Fibroblast of lung (primary cell): ENCODE results near the gene SERPINB11. TPM values are rescaled to one million over a fixed set of nuclear protein-coding genes. Genes with fewer than 3 reads are reported as not detected.

Experiments used
- DNase-seq, 2 donors: peaks; one replicate each; pipeline versions ENCODE4 v3.0.0 to v3.0.0-alpha.2; 2010; ENCODE audit warnings: low read depth in 2 of 2
- H2AFZ ChIP-seq: 2 replicates; pipeline ENCODE4 v1.5.1; 2012; ENCODE audit warnings: low read length, control low read depth, inconsistent platforms
- H3K27ac ChIP-seq: 2 replicates; pipeline ENCODE4 v1.5.1; 2011; ENCODE audit warnings: low read length, control low read depth; ENCODE audit not compliant: insufficient read depth
- H3K27me3 ChIP-seq: 2 replicates; pipeline ENCODE4 v1.5.1; 2011; ENCODE audit warnings: mild to moderate bottlenecking, low read length; ENCODE audit not compliant: control insufficient read depth, insufficient read depth
- H3K36me3 ChIP-seq: 2 replicates; pipeline ENCODE4 v1.5.1; 2011; ENCODE audit warnings: low read length; ENCODE audit not compliant: control insufficient read depth, insufficient read depth
- H3K4me1 ChIP-seq: 2 replicates; pipeline ENCODE4 v1.5.1; 2011; ENCODE audit warnings: low read length; ENCODE audit not compliant: control insufficient read depth, insufficient read depth; ENCODE audit errors: extremely low read depth
- H3K4me2 ChIP-seq: 2 replicates; pipeline ENCODE4 v1.5.1; 2011; ENCODE audit warnings: low read length, control low read depth; ENCODE audit not compliant: insufficient read depth; ENCODE audit errors: extremely low read depth
- H3K4me3 ChIP-seq, 4 experiments: fragments of 200-600 bp in 1 of 4; sonication (generic) in 1 of 4; replicated peaks in 1 of 4; 2 replicates each; pipeline ENCODE4 v1.5.1; 2011 to 2016; ENCODE audit warnings: low read length in 4 of 4, low read depth in 3 of 4, mild to moderate bottlenecking in 3 of 4, control low read depth in 2 of 4, inconsistent platforms in 1 of 4, mixed read lengths in 1 of 4; ENCODE audit not compliant: insufficient read depth in 1 of 4; ENCODE audit errors: control extremely low read depth in 1 of 4
- H3K79me2 ChIP-seq: 2 replicates; pipeline ENCODE4 v1.5.1; 2012; ENCODE audit warnings: mild to moderate bottlenecking, low read length, inconsistent platforms; ENCODE audit not compliant: control insufficient read depth, insufficient read depth
- H3K9ac ChIP-seq: 2 replicates; pipeline ENCODE4 v1.5.1; 2011; ENCODE audit warnings: mild to moderate bottlenecking, low read length, control low read depth; ENCODE audit not compliant: insufficient read depth
- H3K9me3 ChIP-seq: 2 replicates; pipeline ENCODE4 v1.5.1; 2012; ENCODE audit warnings: low read depth, low read length; ENCODE audit not compliant: control insufficient read depth, insufficient read depth
- H4K20me1 ChIP-seq: 2 replicates; pipeline ENCODE4 v1.5.1; 2011; ENCODE audit warnings: low read length; ENCODE audit not compliant: control insufficient read depth, insufficient read depth; ENCODE audit errors: extremely low read depth
- CTCF ChIP-seq, 2 donors: IDR thresholded peaks in 1 of 2; conservative IDR thresholded peaks in 1 of 2; 1 replicate in 1 of 2; 2 replicates in 1 of 2; pipeline ENCODE4 v1.5.1; 2011 to 2012; ENCODE audit warnings: low read length in 2 of 2, control low read depth in 1 of 2, inconsistent platforms in 1 of 2, low read depth in 1 of 2, mild to moderate bottlenecking in 1 of 2
- EZH2 ChIP-seq: IDR thresholded peaks from 2 replicates; pipeline ENCODE4 v1.5.1; 2012; ENCODE audit warnings: low read length, control low read depth, mild to moderate bottlenecking; ENCODE audit errors: missing control alignments
- polyA plus RNA-seq, 2 donors: library from polyadenylated mRNA; depleted of rRNA in 1 of 2; stranded (reverse) in 1 of 2; unstranded in 1 of 2; fragments of >200 nt; gene quantifications; 2 replicates each; pipeline ENCODE4 v1.2.1, GENCODE V29; 2011 to 2012; ENCODE audit warnings: missing spikeins in 1 of 2
- total RNA-seq: library from RNA; depleted of rRNA; stranded (reverse); fragments of >200 nt; gene quantifications from 2 replicates; pipeline ENCODE4 v1.2.1, GENCODE V29; 2014

Gene SERPINB11
- total and polyA plus RNA-seq, 2 donors (not counting 1 experiment from before 2014, with no cell fraction given): not detected

GRCh38 chr18:63705401-63705800, 2.6 kb downstream of the SERPINB11 start:
- Histone ChIP-seq H3K79me2 (no peaks in the 10 kb centered on the region), H4K20me1 (no peaks in the 10 kb centered on the region), H2AFZ (no peak overlapping the region), H3K4me2 (no peak overlapping the region), H3K4me3 (no peak overlapping the region), H3K4me1 (no peaks in the 10 kb centered on the region), H3K9ac (no peak overlapping the region), H3K9me3 (no peaks in the 10 kb centered on the region), H3K27ac (no peak overlapping the region), H3K36me3 (no peaks in the 10 kb centered on the region), H3K27me3 (no peaks in the 10 kb centered on the region)
- DNase-seq: no peak
- TF ChIP-seq CTCF (conservative IDR thresholded peaks at IDR 0.05 in 1 of 2, IDR thresholded peaks at IDR 0.05 in 1 of 2; ENCODE audit: low read depth in 1 of 2, low read length in 2 of 2) (no peak), EZH2 (no peak)

DNA sequence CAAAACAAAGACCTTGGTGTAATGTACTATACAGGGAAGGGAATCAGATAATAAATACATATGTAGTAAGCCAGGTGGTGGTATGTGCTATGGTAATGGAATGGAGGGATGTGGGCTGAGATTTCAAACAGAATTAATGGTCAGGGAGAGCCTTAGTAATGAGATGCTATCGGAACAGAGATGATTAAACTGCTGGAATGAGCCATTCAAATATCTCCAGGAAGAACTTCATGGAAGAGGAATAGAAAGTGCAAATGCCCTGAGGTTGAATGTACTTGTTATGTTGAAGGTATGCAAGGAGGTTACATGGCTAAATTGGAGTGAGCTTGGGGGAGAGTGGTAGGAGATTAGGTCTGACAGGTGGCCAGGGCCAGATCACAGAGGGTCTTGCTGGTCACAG, 5.1 kb downstream of the SERPINB11 start:
- Histone ChIP-seq H3K27me3 (no peaks in the 10 kb centered on the region), H3K4me2 (no peak overlapping the region), H3K9me3 (no peaks in the 10 kb centered on the region), H3K4me1 (no peaks in the 10 kb centered on the region), H3K9ac (no peak overlapping the region), H3K79me2 (no peaks in the 10 kb centered on the region), H2AFZ (no peak overlapping the region), H3K4me3 (no peak overlapping the region), H4K20me1 (no peaks in the 10 kb centered on the region), H3K36me3 (no peaks in the 10 kb centered on the region), H3K27ac (no peak overlapping the region)
- DNase-seq: peak in 1 of 2 donors; percentile 10
- TF ChIP-seq EZH2 (no peak), CTCF (conservative IDR thresholded peaks at IDR 0.05 in 1 of 2, IDR thresholded peaks at IDR 0.05 in 1 of 2; ENCODE audit: low read depth in 1 of 2, low read length in 2 of 2) (no peak)

DNA sequence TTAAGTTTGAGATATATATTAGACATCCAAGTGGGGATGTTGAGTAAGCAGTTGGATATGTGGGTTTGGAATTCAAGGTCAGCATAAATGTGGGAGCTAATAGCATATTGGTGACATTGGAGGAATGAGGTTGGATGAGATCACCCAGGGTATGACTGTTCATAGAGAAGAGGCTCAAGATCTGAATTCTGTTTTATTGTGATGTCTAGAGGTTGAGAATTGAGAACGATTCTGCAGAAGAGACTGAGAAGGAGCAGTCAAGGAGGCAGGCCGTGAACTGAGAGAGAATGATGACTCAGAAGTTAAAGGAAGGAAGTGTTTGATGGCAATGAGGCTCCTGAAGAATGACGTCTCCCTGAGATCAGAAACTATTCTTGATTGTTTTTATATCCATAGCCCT, 5.9 kb downstream of the SERPINB11 start:
- H3K9ac ChIP-seq: no peak overlapping the region
- peak; percentile 32 to 89 for DNase-seq
- H3K79me2 ChIP-seq: no peaks in the 10 kb centered on the region
- TF ChIP-seq EZH2 (no peak), CTCF (conservative IDR thresholded peaks at IDR 0.05 in 1 of 2, IDR thresholded peaks at IDR 0.05 in 1 of 2; ENCODE audit: low read depth in 1 of 2, low read length in 2 of 2) (no peak)
- H3K27me3 ChIP-seq: no peaks in the 10 kb centered on the region
- no peak overlapping the region for H3K27ac ChIP-seq
- H3K4me3 ChIP-seq: no peak overlapping the region
- H4K20me1 ChIP-seq: no peaks in the 10 kb centered on the region
- H3K9me3 ChIP-seq: no peaks in the 10 kb centered on the region
- no peaks in the 10 kb centered on the region for H3K4me1 ChIP-seq
- H2AFZ ChIP-seq: no peak overlapping the region
- no peak overlapping the region for H3K4me2 ChIP-seq
- H3K36me3 ChIP-seq: no peaks in the 10 kb centered on the region
